CD4-positive, alpha-beta T cell treated with Interleukin-4 for 1 hour (primary cell): ENCODE measurements around the gene TBC1D22B.
"Not testable (repeated sequence)": the region's sequence is repeated elsewhere in the genome, so short reads cannot be mapped to it uniquely, and the experiment has no call there.

Experiments used
- DNase-seq, 2 donors: peaks; one replicate each; pipeline ENCODE4 v3.0.0-alpha.2; 2020 to 2022

TBC1D22B gene

DNA sequence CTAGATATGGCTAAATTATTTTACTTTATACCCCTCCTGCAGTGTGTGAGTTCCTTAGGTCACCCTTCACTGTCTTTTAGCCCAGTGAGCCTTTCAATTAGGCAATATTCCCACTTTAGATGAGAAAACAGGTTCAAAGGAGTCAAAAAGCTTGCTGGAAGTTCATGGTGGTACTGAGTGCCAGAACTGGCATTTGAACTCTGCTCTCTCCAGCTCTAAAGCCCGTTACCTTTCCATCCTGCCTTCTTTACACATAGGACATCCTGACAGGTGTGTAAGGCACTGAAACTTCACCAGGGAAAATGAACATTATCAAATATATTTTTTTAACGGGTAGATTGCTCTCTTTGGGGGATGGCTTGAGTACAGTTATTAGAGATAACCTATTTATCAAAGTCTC is 11.5 kb downstream of the TBC1D22B start:
- DNase-seq: no peak

DNA sequence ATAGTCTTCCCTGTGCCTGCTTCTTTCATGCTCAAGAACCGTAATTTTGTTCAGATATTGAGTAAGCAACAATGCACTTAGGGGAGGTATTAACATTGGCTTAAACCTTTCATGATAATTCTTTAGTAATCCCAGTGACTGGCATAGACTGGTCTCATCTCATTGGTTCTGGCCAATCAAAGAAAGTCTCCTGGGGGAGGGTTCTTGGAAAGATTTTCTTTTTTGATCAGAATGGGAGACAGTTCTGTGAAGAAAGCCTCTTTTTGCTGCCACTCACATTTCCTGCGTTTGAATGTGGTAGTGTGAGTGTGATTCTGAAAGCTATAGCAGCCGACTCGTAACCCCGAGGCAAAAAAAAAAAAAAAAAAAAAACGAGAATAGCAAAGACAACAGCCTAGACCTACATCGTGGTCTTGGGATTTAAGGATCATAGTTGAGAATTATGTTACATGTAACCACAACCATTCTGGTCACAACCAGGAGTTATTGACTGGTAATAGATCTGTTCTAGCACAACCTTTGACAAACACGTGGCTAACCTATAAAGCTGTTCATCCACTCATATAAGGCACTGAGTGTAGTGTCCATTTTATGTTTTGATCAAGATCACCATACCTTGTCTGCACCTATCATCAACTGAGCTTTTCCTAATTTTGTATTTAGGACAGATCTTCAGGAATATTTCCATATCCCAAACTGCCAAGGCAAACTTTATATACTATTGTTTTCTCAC is 15.4 kb downstream of the TBC1D22B start:
- DNase-seq: no peak

- no peak for DNase-seq
Observed at GRCh38 chr6:37273690-37274089, 16.1 kb downstream of the TBC1D22B start.

- no peak for DNase-seq
Observed at GRCh38 chr6:37275350-37275749, 17.8 kb downstream of the TBC1D22B start.

DNA sequence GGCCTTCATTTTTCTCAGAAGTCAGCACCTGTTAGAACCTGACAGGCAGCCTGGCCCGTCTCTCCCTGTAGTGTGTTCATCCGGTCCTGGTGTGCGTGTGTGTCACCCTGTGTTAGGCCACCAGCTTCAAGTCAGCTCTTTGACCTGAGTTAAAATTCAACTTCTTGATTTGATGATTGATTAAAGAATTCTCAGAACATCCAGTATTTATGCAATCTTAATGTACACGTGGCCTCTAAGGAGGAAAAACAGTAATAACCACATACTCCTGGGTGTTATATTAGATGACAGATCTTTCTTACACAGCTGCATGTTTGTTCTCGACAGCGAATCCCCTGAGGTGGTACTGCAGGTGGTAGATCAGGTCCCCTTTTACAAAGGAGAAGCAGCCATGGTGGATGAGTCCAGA is 19.4 kb downstream of the TBC1D22B start:
- DNase-seq: no peak

GRCh38 chr6:37279366-37280134 is 22.0 kb downstream of the TBC1D22B start:
- DNase-seq: no peak

- no peak for DNase-seq
Observed at GRCh38 chr6:37280162-37280887, 22.8 kb downstream of the TBC1D22B start.

GRCh38 chr6:37282371-37282770 is 24.8 kb downstream of the TBC1D22B start:
- no peak for DNase-seq

- no peak for DNase-seq
Observed at GRCh38 chr6:37283268-37283667, 25.7 kb downstream of the TBC1D22B start.

- no peak for DNase-seq
Observed at GRCh38 chr6:37283671-37284151, 26.1 kb downstream of the TBC1D22B start.

DNA sequence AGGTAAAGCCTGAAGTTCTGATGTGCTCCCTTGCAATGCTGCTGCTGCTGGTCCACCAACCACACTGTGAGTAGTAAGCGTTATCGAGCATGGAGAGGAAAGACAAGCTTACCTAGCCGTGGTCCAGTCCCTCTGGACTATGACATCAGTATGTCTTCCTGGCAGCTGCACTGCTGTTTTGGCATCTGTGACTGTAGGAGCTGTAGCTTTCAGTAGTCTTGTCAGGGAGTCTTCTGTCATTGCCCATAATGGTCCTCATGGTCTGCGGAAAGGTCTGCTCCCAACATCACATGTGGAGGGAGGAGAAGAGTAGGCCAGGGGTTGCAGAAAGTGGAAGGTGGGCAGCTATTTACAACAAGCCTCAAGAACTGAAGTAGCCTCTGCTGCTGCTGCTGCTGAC is 27.2 kb downstream of the TBC1D22B start:
- no peak for DNase-seq

DNA sequence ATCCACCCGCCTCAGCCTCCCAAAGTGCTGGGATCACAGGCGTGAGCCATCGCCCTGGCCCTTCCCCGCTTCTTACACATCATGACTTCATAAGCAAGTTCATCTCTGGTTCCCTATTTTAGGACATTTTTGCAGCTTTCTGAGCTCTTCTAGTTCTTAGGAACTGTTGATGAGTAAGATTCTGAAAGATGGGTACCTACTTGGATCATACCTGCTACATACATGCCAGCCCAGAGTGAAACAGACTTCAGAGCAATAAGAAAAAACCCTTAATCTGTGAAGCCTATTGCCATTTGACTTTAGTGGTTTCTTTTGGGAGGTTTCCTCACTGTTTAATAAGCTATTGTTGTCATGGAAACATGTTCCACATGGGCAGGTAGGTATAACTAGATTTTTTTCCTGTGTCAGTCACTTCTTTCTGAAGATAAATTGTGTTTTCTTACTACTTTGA is 28.3 kb downstream of the TBC1D22B start:
- DNase-seq: no peak

DNA sequence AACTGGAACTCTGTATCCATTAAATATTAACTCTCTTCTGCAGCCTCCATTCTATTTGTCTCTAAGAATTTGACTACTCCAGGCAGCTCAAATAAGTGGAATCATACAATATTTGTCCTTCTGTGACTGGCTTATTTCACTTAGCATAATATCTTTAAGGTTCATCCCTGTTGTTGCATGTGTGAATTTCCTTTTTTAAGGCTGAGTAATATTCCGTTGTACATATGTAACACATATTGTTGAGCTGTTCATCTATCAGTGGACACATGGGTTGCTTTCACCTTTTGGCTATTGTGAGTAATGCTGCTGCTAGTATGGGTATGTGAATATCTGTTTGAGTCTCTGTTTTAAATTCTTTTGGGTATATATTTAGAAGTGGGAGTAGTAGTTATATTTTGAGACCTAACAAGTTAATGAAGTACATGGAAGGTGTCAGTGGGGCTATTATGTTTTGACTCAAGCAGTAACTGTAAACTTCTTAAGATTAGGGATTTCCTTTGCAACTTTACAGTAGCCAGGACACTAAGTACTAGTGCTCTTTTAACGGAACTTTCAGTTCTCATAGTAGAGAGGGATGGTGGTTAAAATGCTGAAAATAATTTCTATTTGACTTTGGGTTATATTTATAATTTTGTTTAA is 30.1 kb downstream of the TBC1D22B start:
- DNase-seq: no peak

- no peak for DNase-seq
Observed at GRCh38 chr6:37288247-37288646, 30.7 kb downstream of the TBC1D22B start.

DNA sequence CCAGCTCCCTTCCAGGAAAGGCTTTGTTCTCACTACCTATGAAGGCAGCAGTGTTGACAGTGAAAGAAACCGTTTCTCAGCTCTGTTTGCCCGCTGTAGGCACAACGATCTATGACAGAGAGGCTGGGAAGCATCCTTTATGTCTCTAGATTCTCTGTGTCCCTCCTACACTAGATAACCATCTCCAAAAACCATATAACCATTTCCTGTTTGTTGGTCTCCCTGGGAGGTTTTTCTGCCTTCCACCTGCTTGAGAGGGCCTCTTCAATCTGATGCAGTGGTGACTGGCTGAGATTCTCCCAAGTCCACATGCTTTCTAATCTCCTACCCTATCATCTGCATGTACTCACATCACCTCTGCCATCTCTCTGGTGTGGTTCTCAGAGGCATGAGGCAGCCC is 32.4 kb downstream of the TBC1D22B start:
- peak in 1 of 2 donors; percentile 53 for DNase-seq

GRCh38 chr6:37293426-37293825 is 35.9 kb downstream of the TBC1D22B start:
- DNase-seq: no peak

DNA sequence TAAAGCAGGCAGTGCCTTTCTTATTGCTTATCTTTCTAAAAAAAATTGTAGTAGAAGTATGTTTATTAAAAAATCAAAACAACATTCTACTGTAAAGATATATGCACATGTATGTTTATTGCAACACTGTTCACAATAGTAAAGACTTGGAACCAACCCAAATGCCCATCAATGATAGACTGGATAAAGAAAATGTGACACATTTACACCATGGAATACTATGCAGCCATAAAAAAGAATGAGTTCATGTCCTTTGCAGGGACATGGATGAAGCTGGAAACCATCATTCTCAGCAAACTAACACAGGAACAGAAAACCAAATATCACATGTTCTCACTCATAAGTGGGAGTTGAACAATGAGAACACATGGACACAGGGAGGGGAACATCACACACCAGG is 40.1 kb downstream of the TBC1D22B start:
- DNase-seq: not testable (repeated sequence)

DNA sequence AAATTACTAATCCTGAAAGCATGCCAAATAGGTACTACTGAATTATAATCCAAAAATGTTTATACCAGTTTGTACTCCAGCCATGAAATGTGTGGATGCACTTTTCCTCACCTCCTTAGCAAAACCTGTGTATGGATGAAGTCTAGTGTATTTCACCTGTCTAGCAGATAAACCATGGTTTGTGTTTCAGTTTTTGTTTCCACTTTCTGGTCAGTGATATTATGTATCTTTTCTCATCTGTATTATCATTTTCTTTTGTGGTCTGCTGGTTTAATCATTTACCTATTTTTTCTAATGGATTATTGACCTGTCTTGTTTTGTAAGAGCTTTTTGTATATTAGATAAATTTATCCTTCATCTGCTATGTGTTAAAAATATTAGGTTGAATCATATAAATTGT is 41.4 kb downstream of the TBC1D22B start:
- DNase-seq: no peak

DNA sequence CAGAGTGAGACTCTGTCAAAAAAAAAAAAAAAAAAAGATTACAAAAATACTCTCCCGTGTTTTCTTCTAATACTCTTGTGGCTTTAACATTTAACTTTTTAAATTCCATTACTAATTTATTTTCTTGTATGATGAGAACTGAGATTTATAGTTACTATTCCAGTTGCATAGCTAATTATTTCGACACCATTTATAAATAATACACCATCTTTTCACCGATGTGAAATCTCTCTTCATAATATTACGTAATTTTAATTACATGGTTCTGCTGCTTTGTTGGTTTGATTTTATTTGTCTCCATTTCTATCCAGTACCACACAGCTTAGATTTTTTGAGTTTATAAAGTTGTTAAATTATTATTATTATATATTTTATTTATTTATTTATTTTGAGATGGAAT is 42.4 kb downstream of the TBC1D22B start:
- DNase-seq: no peak

GRCh38 chr6:37302086-37302686 is 44.6 kb downstream of the TBC1D22B start:
- no peak for DNase-seq

GRCh38 chr6:37303091-37303660 is 45.6 kb downstream of the TBC1D22B start:
- no peak for DNase-seq

DNA sequence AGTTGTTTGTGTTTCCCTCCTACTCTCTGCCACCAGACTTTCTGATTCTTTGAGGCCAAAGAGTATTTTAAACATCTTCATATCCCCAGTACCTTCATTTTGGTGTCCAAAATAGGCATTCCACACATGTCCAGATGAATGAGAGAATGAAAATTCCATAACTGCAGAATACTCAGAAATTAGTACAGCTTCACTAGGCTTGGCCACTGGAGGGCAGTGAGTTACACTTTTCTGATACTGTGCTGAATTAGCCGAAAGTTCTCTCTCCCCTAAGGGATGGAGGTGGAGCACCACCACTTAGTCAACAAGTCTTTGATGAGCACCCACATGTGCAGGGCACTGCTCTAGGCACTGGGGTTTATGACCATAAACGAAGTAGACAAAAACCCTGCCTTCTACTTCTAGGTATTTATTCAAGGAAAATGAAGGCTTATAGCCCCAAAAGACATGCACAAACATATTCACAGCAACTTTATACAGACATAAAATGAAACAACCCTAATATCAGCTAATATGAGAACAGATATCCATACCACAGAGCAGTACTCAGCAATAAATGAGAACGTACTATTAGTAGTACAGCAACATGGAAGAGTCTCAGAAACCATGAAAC is 46.4 kb downstream of the TBC1D22B start:
- DNase-seq: no peak
